Myocyte (in vitro differentiated cells): ENCODE data around the gene SLC43A3. TPM values are rescaled to one million over a fixed set of nuclear protein-coding genes. Genes with fewer than 3 reads are reported as not detected.
"Not testable (repeated sequence)": the region's sequence is repeated elsewhere in the genome, so short reads cannot be mapped to it uniquely, and the experiment has no call there.

Experiments used
- DNase-seq: peaks from one replicate; pipeline ENCODE4 v3.0.0-alpha.2; 2012; ENCODE audit warnings: low read depth
- total RNA-seq: library from RNA; depleted of rRNA; stranded (reverse); fragments of >200 nt; gene quantifications from 2 replicates; pipeline ENCODE4 v1.2.3, GENCODE V29; 2014

Gene SLC43A3
- total RNA-seq, 1 donor from 2014 or later, result 21.6 TPM

DNA sequence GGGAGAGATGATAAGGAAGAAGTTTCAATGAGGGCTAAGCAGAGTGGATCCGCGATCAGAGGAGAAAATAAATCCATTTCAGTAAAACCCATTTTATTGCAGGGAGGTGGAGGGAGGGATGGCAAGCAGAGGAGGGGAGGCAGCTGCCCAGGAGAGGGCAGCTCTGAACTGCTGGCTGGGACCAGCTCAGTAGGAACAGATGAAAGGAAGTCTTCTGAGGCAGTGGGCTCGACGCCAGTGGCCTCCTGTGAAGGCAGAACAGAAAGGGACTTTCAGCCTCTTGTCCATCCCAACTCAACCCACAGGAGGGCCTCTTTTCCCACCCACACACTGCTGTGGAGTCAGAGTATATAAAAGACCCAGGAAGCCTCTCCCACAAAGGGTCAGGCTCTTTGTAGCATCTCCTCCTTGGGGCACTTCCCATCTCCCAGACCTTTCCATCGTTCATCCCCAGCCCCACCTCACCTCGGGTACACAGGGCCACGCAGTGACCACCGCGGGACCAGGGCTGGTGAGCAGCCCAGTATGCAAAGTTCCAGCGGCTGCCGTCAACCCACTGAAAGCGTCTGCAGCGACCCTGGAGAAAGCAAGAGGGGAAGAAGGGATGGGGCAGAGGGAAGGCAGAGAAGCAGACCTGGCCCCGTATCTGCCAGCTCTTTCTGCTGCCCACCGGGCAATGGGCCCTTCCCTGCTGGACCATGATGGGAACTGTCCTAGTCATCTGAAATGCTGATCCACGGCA, 39.5 kb downstream of the SLC43A3 start:
- no peak for DNase-seq

DNA sequence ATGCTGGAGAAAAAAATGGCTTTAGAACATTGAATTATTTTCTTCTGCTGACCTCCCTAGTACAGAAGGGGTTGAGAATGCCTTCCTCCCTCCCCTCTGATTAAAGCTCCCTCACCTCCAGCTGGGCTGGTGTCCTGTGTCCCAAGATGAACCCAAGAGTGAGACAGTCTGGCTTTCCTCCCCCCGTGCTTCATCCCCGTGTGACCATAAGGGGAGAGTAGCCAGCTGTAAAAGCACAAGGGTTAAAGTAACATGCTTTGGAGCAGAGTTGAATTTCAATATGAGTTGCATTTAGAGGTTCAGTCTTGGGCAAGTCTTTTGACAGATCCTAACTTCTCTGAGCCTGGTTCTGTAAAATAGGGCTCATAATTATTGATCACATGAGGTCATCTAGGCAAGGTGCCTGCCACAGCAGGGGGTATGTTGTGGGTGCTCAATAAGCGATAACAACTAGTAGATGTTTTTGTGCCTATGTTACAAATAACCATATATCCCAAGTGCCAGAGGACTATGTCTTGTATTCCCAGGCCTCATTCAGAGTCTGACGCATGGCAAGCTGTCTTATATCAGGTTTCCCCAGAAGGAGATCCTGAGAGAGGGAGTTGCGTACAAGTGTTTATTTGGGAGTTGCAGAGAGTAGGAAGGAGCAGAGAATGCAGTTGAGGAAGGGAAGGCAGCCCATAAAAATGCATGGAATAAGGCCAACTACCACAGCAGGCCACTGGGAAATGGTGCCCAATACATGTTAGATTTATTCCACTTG, 40.6 kb downstream of the SLC43A3 start:
- no peak for DNase-seq

DNA sequence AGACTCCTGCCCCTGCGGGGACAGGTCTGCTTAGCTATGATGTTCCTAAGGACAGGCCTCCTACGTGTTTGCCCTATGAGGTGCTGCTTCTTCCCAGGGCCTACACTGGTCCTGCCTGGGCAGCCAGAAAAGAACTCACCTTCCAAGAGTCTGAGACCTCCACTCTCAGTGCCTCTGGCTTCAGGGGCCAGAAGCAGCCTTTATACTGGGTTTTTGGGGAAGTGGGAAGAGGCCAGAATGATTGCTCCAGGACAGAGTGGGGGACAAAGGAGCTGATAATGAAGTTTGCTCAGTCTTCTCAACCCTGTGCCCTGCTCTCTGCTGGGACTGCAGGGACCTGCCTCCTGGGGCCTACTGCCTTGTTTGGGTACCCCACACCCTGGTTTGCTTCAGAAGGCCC, 45.9 kb downstream of the SLC43A3 start, which contains the start of gene PRG3:
TSS of gene PRG3 (minus strand) at position 176 of the 400 bp plus-strand sequence. CDS start 442 bp downstream, outside the sequence.
- DNase-seq, result no peak

DNA sequence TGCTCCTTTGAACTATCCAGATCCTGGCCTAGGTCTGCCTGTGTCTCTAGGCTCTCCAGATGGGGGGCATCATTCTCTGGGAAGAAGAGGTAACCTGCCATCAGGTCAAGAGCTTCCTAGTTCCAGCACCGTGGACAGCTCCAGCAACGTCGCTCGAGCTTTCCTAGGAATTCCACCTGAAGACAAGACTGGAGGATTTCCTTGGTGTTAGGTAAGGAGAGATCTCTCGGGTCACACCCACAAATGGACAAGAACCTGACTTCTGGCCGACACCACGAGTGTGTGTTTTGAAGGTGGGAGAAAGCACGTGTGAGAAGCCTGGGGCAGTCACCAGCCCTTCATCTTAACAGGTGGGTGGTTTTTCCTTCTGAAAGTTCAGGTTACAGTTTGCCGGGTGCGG, 47.2 kb downstream of the SLC43A3 start:
- peak; percentile 32 for DNase-seq

DNA sequence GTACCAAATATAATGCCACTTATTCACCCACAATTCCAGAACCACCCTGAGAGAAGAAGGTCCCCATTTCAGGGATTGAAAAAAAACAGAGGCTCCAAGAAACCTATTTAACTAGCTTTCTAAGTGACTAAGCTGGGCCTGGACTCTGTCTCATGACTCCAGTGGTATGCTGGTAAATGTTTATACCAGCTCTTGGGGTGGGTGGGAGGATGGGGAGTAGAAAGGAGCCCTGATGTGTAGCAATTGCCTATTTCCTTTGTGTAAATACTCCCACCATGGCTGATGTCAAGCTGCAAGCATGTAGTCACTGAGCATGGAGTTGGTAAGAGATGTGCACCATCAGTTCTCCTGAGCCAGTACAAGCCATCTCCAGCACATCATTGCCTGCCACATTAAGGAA, 48.7 kb downstream of the SLC43A3 start:
- no peak for DNase-seq

DNA sequence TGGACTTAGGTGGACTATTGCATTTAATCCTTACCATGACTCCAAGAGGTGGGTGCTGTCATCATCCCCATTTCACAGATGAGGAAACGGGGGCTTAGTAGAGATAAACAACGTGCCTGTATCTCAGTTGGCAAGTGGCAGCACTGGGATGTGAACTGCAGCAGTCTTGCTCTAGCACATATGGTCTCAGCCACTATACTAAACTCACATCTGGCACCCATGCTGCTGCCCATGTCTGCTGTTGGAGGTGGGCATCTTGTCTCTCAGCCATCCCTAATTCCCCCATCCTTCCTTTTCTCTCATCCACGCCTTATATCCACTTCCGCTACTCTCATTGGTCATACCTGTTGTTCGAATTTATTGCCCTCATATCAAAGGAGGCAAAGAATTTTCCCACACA, 49.8 kb downstream of the SLC43A3 start:
- no peak for DNase-seq

DNA sequence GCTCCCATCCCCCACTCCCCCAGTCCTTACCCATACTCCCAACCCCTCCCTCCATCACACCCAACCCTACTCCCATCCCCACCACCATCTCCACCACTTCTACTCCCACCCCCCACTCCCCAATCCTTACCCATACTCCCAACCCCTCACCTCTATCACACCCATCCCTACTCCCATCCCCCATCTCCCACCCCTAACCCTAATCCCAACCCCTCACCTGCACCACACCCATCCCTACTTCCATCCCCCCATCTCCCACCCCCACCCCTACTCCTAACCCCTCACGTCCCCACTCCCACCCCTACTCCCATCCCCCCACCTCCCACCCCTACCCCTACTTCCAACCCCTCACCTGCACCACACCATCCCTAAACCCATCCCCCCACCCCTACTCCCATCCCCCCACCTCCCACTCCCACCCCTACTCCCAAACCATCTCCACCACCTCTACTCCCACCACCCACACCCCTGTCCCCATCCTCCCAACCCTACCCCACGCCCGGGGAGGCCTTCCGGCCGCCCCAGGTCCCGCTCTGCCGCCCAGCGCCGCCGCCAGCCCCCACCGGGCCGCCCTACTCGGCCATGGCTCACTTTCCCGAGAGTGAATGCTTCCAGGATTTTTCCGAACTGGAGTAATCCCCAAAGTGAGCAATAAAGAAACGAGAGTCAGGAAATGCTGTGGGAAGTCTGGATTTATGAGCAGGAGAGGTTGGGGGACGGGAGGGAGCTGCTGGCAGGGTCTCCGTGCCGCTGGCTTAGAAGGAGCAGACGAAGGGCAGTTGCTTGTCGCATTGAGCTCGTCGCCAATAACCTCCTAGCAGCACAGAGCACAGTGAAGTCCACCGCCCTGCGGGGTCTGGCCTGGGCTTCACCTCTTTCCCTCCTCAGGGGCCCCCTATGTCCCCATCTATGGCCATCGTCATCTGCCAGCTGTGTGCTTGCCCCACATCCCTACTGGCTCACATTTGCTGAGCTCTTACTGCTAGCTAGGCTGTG, 50.5 kb downstream of the SLC43A3 start:
- no peak for DNase-seq

DNA sequence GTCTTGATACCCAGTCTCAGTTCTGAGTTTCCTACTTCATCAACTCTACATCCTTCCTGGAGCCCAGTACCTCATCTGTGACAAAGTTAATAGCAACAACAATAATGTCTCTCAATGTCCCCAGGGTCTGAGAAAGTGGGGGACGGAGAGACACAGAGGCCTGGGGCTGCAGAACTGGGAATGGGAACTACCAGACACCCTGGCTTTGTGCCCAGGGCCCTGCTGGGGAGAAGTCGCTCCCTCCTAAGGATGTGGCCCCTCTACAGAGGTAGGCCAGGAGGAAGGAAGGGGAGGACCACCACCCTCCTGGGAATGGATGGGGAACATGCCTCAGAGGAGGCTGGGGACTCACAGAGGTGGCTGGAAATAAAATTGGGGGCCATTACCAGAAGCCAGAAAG, 51.4 kb downstream of the SLC43A3 start:
- DNase-seq, result no peak

DNA sequence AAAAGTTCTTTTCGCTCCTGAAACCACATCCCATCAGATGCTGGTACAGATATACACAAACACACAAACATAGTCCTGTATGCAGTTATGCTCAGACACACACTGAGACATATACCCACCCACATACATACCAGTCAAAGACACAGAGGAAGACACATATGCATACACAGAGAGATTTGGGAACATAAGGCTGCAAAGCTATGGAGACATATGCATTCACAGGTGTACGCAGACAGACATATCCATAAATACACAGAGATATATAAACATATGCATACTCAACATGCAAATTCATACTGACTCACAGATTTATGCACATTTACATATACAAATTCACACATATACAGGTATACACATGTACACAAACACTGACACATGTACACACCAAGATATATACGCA, 52.0 kb downstream of the SLC43A3 start:
- no peak for DNase-seq

DNA sequence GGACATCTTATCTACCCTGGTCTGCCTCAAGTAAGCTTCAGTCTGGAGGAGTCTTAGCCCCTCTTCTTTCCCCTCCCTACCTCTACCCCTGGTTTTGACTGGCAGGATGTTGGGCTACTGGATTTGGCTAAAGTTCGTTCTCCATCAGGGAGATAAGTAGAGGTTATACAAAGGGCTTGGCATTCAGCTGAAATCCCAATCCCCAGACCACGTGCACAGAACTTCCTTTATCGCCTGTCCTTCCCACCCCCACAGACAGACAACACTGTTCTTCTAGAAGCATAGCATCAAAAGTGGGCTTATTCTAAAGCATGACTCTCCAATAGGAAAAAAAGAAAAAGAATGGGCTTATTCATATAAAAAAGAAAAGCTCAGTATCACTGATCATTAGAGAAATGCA, 53.8 kb downstream of the SLC43A3 start:
- DNase-seq, result no peak

DNA sequence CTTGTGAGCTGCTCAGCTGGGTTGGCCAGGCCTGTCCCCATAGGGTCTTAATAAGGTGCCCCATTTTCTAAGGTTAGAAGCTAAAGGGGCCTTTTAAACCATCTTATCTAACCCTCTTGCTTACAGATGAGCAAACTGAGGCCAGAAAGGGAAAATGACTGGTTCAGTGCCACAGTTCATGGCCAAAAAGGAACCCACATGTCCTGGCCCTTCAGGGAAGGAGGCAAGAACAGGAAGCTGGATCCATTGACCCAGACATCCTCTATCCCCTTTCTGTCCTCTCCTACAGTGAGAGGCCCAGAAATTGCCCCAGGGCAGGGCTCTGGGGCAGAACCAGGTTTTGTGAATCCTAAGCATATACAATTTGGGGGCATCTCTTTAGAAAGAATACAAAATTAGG, 56.0 kb downstream of the SLC43A3 start:
- DNase-seq, result no peak

DNA sequence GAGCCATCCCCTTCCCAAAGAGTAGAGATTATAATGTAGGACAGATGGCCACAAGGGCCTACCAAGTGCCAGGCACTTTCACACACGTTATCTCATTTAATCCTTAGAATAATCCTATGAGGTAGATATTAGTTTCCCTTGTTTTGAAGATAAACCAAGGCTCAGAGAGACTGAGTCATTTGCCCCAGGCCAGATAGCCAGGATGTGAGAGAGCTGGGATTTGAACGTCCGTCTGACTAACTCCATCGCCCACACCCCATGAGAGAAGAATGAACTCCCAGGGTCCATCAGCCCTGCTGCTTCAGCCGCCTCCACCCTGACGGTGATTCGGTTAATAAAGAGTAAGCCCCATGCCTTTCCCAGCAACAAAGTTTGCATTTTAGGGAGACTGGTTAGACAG, 56.7 kb downstream of the SLC43A3 start:
- no peak for DNase-seq

DNA sequence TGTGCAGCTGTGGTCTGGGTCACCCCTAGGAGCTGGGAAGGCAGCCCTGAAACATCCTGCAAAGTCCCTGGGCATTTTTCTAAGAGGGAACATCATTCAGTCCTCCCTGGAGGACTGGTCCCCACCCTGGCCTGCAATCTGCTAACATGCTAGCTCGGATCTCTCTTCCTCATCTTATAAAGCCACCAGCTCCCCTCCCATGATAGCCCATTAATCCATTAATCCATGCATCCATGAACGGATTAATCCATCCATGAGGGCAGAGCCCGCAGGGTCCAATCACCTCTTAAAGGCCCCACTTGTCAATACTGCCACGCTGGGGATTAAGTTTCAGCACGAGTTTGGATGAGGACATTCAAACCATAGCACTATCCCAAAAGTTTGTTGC, 58.1 kb downstream of the SLC43A3 start:
- DNase-seq, result no peak

DNA sequence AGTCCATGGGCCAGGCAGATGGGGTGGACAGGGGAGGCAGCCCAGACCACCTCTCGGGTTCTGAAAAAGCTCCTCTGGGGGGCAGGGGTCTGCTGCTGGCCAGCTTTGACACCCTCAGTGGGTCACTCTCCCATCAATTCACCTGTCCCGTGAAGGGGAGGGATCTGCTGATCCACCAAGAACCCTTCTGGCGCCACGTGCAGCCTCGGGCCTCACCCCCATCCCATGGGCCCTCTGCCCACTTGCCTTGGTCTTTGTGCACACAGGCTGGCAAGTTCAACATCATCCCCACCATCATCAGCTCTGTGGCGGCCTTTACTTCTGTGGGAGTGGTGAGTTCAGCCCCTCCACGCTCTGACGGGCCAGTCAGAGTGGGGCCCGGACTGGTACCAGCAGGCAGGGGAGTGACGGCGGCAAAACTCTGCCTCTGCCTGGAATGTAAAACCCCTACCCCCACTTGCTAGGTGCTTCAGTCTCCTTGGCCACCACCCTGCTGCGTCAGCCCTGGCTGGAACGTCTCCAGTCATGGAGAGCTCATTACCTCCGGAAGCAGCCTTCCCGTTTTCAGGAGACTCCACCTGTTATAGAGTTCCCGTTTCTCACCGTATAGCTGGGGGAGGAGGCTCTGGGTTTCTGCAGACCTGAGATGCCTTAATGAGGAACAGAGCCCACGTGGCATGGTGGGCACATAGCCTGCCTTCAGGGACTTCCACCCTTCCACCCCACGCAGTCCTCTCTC, 58.6 kb downstream of the SLC43A3 start:
- no peak for DNase-seq

DNA sequence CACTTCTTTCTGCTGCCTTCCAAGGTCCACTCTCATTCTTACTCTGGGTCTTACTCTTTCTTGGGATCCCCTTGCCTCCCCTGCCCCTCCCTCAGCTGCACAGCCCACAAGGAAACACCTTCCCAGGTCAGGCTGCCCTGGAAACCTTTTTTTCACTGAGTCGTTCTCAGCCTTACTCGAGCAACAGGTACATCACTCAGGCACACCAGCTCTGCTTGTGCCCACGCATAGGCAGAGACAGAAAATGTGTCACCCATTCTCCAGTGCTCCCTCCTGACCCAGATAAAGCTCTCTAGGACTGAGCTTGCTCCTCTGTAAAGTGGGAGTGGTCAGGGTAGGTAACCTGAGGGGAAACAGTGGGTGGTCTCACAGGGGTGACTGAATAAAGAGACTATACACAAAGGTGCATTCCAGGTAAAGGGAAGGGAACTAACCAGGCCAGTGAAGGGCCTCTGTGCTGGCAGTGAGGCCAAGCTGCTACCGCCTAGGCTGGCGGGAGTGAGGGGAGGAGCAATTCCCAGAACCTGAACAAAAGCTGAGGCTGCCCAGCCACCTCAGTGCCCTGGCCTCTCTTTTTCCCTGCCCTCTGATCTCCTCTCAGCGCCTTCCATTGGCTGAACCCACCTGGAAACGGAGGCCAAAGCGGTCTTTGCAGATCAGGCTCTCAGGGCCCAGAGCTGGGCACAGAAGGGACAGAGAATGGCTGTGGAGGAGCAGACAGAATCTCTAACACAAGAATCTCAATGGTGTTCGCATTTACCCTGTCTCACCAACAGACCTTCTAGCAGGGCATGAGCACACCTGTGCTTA, 61.9 kb downstream of the SLC43A3 start:
- DNase-seq, result no peak

DNA sequence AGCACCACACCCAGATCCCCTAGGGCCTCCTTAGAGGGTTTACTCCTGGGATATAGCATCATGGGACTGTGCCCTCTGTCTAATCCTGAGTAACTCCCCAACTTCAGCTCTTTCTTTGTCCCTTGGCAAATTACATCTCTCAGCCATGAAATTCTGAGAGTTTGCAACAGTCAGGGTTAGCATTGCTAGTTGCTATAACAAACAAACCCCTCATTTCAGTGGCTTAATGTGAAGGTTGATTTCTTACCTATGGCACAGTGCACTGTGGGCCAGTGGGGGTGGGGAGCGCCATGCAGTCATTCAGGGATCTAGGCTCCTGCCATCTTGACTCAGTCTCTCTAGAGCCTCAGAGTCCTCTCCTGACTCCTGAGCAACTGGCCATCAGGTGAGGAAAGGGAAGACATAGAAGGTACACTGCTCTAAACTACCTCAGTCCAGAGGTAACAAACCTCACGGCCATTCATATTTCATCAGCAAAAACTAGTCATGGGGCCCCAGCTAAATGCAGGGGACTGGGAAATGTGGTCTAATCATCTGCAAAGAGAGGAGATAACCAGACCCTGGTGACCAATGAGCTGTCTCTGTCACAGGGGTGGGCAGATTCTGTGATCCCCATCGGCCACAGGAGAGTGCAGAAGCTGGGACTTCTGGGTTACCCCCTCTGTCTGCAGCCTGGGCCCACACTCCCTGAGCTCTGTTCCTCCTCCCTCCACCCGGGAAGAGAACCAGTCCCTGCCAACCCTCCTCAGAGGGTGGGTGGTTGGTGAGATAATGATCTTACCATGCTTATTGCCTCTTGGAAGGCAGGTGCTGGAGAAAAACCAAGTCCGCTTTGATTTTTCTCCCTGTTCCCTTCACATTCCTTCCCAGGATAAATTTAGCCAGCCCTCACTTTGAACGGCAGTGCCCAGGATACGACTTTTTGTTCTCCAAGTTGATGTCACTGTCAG, 63.5 kb downstream of the SLC43A3 start:
- no peak for DNase-seq

DNA sequence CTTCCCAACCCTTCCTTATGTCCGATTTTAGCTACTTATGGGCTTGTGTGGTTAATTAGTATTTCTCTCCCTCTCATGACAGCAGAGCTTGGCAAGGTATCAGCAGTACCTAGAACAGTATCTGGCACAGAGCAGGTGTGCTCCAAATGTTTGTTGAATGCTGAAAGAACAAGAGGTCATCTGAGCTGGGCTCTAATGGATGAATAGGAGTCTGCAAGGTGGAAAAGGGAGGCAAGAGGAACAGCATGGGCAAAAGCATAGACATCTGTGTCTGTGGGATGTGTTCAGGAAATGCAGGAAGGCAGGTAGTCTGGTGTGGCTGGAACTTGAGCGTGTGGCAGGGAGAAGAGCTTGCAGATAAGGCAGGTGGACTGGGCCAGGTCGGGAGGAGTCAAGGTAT, 65.0 kb downstream of the SLC43A3 start:
- DNase-seq, result no peak

DNA sequence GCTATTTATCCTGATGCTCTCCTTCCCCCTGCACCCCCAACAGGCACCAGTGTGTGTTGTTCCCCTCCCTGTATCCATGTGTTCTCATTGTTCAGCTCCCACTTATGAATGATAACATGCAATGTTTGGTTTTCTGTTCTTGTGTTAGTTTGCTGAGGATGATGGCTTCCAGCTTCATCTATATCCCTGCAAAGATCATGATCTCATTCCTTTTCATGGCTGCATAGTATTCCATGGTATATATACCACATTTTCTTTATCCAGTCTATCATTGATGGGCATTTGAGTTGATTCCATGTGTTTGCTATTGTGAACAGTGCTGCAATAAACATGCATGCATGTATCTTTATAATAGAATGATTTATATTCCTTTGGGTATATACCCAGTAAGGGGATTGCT, 65.5 kb downstream of the SLC43A3 start:
- DNase-seq, result not testable (repeated sequence)

DNA sequence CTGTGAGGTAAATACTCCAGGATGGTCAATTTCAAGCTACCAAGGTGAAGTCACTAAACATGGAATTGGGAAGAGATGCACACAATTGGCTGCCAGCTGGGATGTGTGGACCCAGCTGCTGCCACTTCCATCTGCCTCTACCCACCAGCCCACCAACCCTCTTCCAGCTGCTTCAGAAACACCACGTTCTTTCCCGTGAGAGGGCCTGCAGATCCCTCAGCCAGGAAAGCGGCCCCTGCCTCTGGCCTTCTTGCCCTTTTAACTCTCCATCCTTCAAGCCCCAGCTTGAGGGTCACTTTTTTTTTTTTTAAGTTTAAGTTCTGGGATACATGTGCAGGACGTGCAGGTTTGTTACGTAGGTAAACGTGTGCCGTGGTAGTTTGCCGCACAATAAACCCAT, 65.9 kb downstream of the SLC43A3 start:
- no peak for DNase-seq
